HG03025 (cell line): ENCODE measurements around the gene FAH.

Experiments used
- ATAC-seq: cut with Tn5 transposase; IDR thresholded peaks from one replicate; pipeline ENCODE4 v1.9.1; 2021; ENCODE audit warnings: mild to moderate bottlenecking, moderate library complexity; ENCODE audit not compliant: unreplicated experiment, low FRiP score

FAH gene

GRCh38 chr15:80171787-80172186 is 19.0 kb downstream of the FAH start:
- ATAC-seq = no peak

GRCh38 chr15:80172401-80172800 is 19.6 kb downstream of the FAH start:
- ATAC-seq = no peak

- no peak for ATAC-seq
Observed at GRCh38 chr15:80173022-80173759, 20.4 kb downstream of the FAH start.

- no peak for ATAC-seq
Observed at GRCh38 chr15:80174017-80174746, 21.4 kb downstream of the FAH start.

DNA sequence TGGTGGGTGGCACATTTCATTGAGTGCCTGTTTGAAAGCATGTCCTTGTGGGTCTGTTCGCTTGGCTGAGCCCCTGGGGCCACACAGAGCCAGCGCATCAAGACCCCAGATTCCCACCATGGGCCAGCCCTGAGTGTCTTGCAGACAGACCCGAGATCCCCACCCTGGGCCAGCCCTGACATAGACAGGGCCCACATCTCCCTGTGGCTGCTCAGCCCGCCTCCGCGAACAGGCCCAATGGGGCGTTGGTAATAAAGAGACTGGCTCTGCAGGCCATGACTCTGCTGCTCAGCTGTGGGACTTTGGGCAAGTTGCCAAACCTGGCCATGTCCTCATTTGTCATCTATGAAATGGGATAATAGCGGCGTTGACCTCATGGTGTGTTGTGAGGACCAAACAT is 22.6 kb downstream of the FAH start:
- ATAC-seq = no peak

DNA sequence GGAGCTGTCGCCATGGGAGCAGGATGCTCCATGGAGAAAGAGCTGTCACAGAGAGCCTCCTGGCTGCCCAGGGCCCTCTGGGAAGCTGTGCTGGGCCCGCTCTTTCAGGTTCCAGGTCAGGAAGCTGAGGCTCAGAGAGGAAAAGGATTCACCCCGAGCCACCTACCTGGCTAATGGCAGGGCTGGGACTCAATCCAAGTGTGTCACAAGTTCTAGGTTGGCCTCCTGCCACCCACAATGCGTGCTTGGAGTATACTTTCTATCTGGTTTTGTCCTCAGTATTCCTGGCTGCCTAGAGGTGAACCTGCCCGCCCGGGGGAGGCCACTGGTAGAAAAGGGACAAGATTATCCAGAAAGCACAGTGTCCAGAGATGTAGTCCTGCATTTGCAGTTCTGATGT is 23.6 kb downstream of the FAH start:
- no peak for ATAC-seq

DNA sequence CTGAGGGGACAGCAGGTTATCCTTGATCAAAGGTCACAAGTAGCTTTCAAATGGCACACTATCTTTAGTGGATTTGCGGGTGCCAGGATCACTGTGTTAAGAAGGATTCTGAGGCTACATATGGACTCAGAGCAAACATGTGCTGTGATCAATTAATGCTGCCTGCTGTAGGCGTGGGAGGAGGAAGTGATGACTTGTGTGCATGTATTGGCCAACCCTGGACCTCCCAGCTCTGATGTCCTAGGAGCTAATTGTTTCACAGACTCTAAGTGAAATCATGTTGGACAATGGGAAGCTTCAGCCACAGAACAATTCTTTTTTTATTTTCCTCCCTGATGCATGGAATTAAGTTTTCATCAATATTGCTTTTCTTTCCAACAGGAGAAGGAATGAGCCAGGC is 24.4 kb downstream of the FAH start:
- ATAC-seq = no peak

GRCh38 chr15:80179025-80179759 is 26.4 kb downstream of the FAH start:
- ATAC-seq = no peak

- ATAC-seq = no peak
Observed at GRCh38 chr15:80179935-80180334, 27.1 kb downstream of the FAH start.

DNA sequence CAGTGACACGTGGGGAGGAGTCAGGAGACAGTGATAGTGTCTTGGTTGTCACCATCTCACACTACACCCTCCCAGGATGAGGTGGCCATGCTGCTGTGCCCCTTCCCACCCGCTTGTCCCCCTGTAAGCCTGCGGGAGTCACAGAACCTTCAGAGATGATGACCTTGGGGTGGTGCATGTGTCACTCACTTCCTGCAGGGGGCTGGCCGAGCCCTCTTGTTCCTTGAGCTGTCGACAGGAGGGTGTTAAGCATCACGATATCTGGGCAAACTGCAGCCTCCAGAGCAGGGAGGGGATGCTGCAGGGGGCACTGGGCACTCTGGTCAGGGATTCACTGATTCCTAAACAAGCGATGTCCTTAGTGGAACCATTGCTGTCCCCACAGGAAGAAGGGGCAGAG is 27.7 kb downstream of the FAH start:
- no peak for ATAC-seq

- no peak for ATAC-seq
Observed at GRCh38 chr15:80180986-80181385, 28.2 kb downstream of the FAH start.

DNA sequence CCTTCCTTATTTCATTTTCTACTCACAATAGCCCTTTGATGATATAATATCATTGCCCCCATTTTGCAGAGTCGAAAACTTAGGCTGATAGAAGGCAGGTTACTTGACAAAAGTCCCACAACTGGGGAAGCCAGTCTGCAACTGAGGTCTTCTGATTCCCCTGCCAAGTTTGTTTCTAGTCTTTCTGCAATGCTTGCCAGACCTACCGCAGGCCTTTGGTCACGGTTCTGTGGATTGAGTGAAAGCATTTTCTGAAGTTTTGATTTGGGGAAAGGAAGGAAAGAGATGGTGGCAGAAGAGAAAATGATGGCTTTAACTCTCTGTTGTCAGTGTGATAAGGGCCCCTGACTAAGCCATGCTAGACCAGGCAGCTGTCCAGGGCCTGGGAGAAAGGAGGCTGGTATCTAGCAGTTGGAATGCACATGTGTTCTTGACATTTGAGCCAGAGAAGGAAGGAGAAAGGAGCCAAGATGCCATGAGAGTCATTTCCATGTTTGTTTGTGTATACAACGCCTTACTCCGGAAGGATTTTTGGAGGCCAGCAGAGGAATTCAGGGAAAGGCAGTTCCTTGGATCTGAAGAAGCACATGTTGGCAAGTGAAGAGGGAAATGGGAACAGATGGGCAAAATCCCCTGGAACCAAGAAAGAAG is 29.9 kb downstream of the FAH start:
- ATAC-seq = no peak

- ATAC-seq = no peak
Observed at GRCh38 chr15:80183306-80183705, 30.5 kb downstream of the FAH start.

DNA sequence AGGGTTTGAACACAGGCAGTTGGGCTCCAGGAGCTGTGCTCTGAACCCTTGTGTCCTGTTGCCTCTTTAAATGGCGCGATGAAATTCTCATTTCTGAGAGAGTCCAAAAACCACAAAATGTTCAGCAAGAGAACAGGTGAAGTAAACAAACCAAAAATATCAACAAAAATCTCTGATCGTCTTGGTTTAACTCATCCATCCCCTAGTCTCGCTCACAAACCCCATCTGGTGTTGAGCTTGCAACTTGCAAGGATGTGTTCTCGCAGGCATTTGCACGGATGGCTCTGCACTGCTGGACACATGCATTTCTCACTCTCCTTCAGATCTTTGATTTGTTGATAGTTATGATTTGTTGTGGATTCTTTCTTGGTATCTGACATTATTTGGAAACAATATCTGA is 31.1 kb downstream of the FAH start:
- no peak for ATAC-seq

GRCh38 chr15:80184554-80184953 is 31.8 kb downstream of the FAH start:
- no peak for ATAC-seq

DNA sequence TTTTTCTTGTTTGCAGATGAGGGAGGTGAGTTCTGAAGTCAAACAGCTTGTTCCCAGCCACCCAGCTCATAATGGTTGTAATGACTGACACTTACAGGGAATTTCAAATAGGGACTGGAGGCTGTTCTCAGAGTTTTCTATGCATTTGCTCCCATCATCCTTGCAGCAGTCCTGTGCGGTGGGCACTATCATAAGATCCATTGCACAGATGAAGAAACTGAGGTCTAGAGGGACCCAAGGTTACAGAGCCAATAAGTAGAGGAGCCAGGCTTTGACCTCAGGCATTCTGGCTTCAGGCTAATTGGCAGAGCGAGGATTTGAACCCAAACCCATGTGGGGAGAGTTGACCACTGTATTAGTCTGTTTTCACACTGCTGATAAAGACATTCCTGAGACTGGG is 32.4 kb downstream of the FAH start:
- ATAC-seq = no peak

- ATAC-seq = no peak
Observed at GRCh38 chr15:80186066-80186465, 33.3 kb downstream of the FAH start.

DNA sequence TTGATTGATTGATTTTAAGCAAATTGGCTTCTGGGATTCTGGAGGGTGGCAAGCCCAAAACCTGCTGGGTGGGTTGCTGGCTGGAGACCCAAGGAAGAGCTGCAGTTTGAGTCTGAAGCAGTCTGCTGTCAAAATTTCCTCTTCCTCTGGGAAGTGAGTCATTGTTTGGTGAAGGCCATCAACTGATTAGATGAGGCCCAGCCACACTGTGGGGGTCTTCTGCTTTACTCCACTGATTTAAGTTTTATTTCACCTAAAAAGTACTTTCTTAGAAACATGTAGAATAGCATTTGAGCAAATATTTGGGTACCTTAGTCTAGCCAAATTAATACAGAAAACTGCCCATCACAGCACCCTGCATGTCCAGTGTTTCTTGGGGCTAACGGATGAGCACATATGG is 33.8 kb downstream of the FAH start:
- no peak for ATAC-seq

GRCh38 chr15:80188251-80188650 is 35.5 kb downstream of the FAH start:
- no peak for ATAC-seq

DNA sequence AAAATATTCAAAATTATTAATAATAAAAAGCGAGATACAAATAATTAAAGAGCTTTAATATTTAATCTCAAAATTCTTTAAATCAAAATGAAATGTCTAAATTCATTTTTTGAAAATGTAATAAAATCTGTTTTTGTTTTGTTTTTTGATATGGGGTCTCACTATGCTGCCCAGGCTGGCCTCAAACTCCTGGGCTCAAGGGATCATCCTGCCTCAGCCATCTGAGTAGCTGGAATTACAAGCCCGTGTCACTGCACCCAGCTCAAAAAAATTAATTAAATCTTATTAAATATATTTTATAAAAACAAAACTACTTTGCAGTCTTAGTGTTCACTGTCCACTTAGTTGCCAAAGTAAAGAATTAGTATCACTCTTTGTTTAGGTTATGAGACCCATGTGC is 38.4 kb downstream of the FAH start:
- no peak for ATAC-seq
